CD4-positive, alpha-beta T cell treated with Interferon gamma for 1 hour (primary cell): ENCODE data around the gene C11orf52.
"Not testable (repeated sequence)": the region's sequence is repeated elsewhere in the genome, so short reads cannot be mapped to it uniquely, and the experiment has no call there.

Experiments used
- DNase-seq: peaks from one replicate; pipeline ENCODE4 v3.0.0-alpha.2; 2020

Gene C11orf52, protein sequence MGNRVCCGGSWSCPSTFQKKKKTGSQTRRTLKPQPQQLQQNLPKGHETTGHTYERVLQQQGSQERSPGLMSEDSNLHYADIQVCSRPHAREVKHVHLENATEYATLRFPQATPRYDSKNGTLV

DNA sequence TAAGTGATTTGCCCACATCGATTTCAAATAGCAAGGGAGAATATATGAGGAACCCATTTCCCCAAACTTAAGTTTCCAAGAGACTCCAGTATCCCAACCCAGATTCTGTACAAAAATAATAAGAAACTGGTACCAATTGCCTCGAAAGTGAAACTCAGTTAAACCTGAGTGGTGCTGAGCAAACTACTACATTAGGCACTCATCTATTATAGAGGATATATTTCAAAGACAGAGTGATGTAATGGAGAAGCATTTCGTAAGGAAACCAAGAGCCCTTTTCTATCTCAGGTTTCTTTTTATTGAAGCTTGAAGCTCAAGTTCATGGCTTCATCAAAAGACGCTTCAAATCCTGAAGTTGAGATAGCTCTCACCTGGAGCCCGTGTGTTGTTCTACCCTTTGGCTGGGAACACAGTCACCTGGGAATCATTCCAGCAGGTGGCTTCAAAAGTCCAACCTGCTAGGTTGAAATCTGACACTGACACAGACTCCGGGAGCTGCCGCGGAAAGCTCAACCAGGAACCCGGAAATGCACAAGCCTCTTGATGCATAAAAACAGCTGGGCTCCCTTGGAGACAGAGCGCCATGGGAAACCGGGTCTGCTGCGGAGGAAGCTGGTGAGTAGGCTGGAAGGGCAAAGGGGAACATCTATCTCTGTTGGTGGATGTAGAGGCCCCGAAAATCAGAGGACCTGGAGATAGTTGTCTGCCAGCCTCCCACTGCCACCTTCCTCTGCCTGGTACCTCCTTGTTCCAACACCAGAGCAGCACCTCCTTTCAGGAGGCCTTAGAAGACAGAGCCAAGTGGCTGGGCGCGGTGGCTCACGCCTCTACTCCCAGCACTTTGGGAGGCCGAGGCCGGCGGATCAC is at the start of gene C11orf52:
Gene C11orf52, plus strand, starts transcription at position 524 of the 867 bp plus-strand sequence. Its CDS starts 60 bp downstream, at position 584.
- no peak for DNase-seq

DNA sequence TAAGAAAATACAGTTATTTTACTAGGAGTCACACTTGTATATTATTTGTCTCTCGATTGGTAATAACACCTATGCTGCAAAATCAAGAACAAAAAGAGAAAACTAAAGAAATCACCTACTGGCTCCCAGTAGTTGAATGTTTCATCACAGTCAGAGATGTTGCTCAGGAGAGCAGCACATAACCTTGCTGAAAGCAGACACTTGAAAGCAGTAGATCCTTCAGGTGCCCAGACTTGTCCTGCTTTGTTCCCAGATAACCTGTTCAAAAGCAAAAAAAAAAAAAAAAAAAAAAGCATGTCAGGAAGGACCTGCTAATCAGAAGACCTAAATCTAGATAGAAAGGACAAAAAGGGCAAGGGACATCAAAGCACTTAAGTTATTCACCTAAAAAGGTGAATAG is 48.6 kb upstream of the C11orf52 start:
- no peak for DNase-seq

DNA sequence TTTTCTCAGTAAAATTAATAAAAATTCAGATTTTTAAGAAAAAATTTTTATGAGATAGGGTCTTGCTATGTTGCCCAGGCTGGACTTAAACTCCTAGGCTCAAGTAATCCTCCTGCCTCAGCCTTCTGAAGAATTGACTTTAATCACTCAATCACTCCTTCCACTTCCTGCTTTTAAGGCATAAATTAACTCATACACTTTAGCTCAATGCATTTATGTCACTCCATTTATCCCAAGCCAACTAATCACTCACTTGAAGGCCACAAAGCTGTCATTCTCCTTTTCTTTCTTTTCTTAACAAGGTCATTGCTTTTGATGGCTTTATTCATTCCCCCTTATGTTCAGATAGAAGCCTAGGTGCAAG is 48.2 kb upstream of the C11orf52 start:
- DNase-seq = no peak

DNA sequence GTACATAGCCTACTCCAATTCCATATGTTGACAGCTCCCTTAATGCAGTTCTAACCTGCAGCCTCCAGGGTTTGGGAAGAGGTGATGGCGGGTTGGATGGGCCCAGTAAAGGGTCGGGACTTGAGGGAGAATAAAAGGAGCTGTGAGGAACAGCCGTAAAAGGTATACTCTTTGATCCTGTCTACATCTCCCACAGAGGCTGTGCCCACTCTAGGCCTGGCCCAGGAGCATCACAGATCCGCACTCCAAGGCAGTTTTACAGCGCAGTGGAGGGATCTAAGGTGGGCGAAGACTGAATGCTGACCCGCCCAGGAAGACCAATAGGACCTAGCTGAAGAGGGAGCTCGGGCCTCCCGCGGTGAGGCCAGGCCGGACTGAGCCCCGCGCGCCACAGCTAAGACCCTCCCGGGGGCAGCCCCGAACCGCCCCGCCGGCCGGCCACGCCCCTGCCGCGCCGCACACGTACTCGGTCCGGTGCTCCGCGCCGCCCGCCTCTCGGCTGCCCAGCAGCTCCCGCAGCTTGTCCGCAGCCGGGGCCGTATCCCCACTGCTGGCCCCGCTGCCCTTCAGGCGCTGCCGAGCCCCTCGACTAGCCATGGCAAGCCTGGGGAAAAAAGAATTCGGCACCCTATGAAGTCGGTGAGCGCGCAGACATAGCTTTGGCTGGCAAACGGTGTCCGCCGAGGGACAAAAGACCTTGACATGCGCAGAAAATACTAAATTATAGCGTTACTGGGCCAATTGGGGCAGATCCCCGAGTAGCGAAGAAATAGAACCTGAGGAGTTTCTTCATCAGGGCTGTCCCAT is 47.6 kb upstream of the C11orf52 start, which contains the start of gene ALG9:
Gene ALG9, minus strand, starts transcription at position 696 of the 807 bp plus-strand sequence. Its CDS starts 99 bp downstream, at position 597.
- DNase-seq = peak; percentile 81

DNA sequence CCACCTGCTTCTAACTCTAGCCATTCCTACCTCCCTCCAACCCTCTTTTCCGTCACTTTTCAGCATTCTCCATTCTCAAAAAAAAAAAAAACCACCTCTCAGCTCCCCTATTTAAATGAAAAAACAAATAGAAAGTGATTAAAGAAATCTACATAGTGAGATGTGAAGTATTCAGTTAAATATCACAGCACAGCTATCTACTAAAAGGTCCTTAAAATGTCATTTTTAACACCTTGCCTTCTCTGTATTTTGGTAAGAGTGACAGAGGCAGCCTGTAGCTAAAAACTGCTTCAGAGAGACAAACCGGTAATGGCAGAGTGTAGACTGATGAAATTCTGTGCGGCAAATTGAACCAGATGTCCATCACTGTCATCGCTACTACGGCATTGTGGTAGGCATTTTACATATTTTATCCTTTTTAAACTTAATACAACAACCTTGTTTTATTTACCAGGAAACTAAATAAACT is 47.0 kb upstream of the C11orf52 start:
- no peak for DNase-seq

DNA sequence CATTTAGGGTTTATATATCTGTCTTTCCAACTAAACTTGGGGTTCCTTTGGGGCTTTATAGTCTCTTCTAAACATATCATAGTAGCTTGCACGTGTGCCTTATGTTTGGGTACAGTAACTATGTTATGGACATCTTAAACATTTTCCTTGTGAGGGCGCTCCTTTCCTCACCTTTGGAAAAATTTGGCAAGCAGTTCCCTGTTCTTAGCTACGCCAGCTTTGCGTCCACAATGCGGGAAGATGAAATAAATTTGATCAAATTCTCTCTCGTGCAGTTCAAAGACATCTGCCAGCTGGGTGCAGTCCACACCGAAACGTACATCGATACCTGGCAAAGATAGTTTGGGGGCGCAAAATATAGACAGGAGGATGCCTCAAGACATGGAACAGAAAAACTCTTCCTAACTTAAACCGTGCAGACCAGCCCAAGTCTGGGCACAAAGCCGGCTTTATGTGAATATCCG is 40.3 kb upstream of the C11orf52 start:
- DNase-seq = no peak

DNA sequence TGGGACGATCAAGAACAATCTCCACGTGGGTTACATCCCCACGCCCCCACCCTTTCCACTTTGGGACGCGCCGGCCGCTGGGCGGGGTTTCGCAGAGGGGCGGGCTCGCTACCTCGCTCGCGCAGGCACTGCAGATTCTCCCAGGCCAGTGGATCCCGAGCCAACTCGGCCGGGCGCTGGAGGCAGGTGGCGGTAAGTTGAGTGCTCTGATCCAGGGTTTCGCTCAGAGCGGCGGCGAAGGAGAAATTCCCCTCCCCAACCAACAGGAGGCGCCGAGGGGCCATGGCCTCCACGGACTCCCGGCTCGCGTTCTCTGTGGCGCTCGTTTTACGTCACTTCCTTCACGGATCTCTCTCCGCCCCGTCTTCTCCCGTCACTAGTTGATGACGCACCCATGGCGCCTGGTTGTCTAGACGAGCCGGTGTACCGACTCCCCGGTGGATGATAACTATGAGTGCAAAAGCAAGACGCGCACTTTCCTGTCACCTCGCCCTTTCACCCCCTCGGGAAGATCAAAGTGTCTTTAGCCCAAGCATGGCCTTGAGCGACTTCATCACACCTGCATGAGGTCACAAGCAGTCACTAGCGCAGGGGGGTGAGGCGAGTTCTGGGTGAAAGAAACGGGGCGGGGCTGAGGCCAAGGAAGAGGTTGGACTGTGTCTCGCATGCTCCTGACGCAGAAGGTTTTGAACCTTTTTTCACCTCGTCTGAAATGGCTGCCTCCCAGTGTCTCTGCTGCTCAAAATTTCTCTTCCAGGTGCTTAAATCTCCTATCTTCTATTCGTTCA is 39.7 kb upstream of the C11orf52 start, which contains the start of the genes CFAP68 and FDXACB1:
Gene CFAP68, plus strand, starts transcription at position 693 of the 788 bp plus-strand sequence. Its CDS starts 20 bp downstream, at position 713.
Gene FDXACB1, minus strand, starts transcription at position 317 of the 788 bp plus-strand sequence. Its CDS starts 33 bp downstream, at position 284.
- DNase-seq = peak; percentile 96

DNA sequence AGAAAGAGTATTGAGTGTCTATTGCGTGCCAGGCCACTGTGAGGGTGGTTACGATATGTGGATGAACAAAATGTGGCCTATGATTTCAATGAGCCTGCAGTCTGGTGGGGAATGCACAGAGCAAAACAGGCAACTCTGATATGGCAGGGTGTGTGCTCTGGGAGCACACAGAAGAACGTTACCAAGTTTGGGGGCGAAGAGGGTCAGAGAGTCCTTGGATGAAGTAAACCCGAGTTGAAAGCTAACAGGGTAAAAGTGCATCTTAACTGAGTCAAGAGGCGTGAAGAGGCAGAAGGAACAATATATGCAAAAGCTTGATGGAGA is 39.1 kb upstream of the C11orf52 start:
- no peak for DNase-seq

DNA sequence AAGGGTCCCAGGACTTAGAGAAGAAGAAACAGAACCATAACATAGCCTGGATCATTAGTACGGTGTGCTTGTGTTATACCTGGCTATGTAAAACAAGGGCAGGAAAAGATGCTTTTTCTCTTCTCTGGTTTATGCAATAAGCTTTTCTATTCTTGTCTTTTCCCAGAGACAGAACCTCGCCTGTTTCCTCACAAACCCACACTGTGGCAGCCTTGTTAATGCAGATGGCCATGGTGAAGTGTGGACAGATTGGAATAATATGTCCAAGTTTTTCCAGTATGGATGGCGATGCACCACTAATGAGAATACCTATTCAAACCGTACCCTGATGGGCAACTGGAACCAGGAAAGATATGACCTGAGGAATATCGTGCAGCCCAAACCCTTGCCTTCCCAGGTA is 36.5 kb upstream of the C11orf52 start:
- DNase-seq = no peak

DNA sequence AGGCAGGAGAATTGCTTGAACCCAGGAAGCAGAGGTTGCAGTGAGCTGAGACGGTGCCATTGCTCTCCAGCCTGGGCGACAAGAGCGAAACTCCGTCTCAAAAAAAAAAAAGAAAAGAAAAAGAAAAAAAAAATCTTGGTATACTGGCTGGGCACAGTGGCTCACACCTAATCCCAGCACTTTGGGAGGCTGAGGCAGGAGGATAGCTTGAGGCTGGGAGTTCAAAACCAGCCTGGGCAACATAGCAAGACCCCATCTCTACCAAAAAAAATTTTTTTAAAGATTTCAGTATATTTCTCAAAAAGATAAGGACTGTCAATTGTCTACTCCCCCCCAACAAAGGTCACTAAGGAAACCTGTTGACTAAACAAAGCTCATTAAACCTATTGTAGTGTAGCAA is 33.7 kb upstream of the C11orf52 start:
- not testable (repeated sequence) for DNase-seq

DNA sequence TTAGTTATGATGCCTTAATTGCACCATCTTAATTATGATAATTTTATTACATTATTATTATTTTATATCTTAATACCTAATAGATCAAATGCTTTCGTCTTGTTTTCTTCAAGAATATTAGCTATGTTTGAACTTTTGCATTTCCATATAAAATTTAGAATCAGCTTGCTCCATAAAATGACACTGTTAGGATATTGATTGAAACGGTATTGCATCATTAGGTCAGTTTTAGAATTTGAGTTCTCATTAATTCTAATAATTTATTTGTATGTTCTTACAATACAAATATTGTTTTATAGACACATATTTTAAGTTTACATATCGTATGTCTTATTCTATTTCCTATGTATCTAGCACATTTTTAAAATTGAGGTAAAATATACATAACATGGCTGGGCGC is 32.7 kb upstream of the C11orf52 start:
- no peak for DNase-seq

DNA sequence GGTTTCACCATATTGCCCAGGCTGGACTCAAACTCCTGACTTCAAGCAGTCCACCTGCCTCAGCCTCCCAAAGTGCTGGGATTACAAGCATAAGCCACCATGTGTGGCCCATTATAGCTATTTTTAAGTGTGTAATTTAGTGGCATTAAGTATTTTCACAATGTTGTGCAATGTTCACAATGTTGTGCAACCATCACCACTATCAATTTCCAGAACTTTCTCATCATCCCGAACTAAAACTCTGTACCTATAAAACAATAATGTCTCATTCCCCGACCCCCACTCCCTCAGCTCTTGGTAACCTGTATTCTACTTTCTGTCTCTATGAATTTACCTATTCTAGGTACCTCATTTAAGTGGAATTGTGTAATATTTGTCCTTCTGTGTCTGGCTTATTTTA is 31.9 kb upstream of the C11orf52 start:
- no peak for DNase-seq

DNA sequence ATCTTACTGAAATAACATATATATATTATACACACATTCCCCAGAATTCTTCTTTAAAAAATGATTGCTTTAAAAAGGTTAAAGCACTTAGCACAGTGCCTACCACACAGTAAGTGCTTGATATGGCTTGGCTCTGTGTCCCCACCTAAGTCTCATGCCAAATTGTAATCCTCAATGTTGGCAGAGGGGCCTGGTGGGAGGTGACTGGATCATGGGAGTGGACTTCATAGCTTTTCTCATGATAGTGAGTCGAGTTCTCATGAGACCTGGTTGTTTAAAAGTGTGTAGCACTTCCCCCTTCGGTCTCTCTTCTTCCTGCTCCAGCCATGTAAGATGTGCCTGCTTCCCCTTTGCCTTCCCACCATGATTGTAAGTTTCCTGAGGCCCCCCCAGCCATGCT is 13.3 kb upstream of the C11orf52 start:
- no peak for DNase-seq

DNA sequence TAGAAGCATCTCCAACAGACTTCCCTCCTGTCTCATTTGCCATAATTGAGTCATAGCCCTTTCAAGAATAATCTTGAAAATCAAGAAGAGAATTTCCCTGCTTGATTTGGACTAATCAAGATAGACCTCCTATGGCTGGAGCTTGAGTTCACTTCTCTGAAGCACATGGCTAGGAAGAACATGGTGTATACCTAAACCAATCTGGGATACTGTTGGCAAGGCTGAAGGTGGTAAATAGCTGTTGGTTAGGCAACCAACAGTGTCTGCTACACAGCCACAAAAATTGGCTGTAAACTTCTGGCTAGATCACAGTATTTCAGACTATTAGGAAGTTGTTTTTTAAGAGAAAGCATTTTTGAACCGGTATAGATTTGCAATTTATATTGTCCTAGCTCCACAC is 12.0 kb upstream of the C11orf52 start:
- no peak for DNase-seq

DNA sequence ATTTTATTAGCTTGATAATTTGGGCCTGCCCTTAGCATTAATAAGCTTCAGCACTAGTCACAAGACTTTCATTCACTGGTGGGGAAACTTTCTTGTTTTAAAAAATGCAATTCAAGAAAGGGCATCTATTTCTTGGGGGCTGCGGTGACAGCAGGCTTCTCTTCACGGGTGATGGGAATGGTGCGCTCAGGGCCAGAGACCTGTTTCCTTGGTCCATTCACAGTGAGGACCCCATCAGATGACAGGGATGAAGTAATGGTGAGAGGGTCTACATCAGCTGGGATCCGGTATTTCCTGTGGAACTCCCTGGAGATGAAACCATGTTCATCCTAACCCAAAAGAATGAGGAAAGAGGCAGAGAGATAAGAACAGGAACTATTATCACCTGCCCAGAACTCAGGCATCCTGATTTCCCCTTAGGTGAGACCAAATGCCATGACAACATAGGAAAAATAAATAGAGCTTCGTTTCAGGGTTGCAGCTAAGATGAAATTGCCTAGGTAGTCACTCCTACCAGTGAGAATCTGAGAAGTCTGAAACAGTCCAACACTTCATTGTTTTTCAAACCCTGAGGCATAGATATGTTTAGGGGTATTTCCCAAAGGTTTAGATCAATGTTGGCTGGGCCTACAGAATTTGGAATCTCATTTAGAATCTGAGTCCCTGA is 9.9 kb upstream of the C11orf52 start:
- no peak for DNase-seq

DNA sequence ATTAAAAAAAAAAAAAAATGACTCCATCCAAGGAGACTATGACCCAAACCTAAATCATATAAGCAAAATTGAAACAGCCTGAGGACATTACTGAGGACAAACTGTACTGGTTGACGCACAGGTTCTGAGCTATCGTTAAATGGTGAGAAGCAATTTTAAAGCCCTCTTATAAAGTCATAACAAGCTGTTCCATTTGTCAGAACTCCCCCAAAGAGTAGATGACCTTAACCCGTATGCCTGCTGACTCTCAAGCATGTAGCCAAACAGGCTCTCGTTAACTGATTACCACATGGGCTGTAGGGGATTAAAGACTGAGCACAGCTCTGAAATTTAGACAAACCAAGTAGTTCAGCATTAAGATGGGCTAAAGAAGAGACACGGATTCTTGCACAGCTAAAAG is 9.3 kb upstream of the C11orf52 start:
- no peak for DNase-seq

DNA sequence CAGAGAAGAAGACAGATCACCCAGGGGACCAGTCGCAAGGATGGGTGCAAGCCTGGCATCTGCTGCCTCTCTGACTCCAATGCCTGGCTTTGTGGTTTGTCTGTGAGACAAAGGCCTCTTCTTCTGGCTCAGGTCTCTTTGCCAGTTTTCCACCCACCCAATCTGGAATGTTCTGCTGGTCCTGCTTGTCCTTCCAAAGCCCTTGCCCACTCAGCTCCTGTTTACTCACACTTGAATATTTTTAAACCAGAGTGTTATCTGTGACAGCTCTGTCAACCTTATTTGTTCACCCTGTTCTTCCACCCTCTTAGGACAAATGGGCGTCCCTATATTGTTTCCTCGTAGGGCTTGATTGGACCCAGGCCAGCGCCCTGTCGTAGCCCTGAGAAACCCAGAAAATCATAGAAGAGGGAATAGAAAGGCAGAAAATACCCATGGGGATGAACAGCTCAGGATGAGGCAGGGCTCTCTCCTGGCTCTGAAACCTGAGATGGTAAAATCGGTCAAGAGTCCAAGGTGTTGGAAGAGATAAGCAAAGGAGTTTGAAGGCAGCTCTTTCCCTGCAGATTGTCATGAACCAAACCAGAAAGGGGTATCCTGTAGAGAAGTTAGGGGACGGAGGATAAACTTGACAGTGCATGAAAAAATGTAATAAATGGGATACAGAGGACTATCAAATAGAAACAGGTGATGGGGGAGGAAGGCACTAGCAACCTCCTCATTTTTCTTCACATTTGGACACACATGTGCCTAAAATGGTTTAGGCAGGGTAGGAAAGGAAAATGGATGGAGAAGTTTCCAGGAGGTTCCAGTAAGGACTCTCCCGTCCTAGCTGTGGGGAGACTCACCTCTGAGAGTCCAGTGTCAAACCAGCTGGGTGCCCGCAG is 7.8 kb upstream of the C11orf52 start:
- no peak for DNase-seq

DNA sequence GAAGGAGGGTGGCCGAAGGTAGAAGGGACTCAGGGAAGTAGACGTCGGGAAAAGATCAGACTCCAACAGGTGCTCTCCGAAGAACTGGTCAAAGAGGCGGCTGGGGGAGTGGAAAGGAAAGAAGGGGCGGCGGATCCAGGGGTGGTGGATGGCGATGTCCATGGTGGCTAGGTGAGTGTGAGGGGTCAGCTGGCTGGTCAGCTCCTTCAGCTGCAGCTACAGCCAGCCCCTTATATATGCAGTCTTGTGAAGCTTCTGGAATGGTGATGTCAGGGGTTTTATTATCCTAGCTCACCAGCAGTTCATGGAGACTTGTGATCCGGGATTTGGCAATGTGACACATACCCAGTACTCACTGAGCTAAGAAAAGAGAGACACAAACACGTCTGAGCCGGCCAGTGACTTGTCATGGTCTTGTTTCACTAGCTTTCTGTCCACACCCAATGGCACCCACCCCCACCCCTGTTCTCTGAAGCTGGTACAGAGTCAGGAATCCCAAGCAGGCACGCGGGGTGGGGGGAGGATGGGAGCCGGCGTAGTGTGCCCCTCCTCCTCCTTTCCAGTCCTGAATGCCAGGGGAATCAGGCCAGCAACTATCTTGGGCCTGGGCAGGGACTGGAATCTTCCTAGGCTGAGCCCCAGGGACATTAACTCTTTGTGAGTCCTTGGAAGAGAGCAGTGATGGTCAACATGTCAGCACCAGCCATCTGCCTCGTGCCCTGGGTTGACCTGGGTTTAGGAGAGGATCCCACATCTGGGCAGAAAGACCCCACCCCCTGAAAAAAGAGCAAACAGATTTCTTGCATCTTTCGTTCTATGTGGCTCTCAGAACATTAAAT is 6.9 kb upstream of the C11orf52 start, which contains the start of gene CRYAB:
Gene CRYAB, minus strand, starts transcription at position 208 of the 839 bp plus-strand sequence. Its CDS starts 46 bp downstream, at position 162.
- DNase-seq = no peak

DNA sequence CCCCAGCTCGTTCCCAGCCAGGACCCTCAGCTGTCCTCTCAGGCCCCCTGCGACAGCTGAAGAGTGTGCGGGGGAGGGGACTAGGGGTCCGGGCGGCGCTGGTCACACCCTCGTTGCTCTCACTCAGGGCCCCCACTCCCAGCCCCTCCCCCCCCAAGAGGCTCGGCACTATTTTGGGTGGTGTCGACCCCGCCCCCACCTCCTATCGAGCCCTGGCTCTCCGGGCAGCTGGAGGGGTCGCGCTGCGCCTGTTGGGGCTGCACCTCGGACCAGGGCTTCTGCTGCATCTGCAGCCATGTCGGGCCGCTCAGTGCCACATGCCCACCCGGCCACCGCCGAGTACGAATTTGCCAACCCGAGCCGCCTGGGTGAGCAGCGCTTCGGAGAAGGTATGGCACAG is 6.2 kb upstream of the C11orf52 start, which contains the start of gene HSPB2:
Gene HSPB2, plus strand, starts transcription at position 200 of the 400 bp plus-strand sequence. Its CDS starts 96 bp downstream, at position 296.
- no peak for DNase-seq
